OCI-LY7 (cell line): ENCODE measurements around the gene CLEC2L.

Experiments used
- EZH2phosphoT487 ChIP-seq: fragments of 200-600 bp; sonication (generic); IDR thresholded peaks from 2 replicates; pipeline ENCODE4 v1.6.1; 2018; ENCODE audit warnings: low read depth, borderline replicate concordance, mild to moderate bottlenecking, mixed run types, antibody characterized with exemption, low read length, moderate library complexity, mixed read lengths
- TF ChIP-seq, protein P1 (sequence below): fragments of 200-600 bp; sonication (generic); conservative IDR thresholded peaks from 2 replicates; pipeline ENCODE4 v1.5.1; 2014; ENCODE audit warnings: mild to moderate bottlenecking, antibody characterized with exemption, low read length, moderate library complexity, mixed read lengths

DNA sequence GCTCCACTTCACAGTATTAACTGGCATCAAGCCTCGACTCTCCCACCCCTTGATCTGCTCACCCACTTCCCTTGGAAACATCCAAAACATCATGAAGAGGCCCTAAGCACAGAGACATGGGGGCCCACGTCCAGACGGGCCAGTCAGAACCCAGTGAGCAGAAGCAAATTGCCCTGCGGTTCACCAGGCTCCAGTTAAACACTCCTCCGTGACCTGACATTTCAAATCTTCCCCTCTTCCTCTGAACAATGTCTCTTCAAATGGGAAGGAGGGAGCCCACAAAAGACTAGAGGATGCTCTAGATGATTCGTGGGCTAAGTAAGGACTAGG is 44.8 kb downstream of the CLEC2L start:
- TF ChIP-seq, protein P1, sequence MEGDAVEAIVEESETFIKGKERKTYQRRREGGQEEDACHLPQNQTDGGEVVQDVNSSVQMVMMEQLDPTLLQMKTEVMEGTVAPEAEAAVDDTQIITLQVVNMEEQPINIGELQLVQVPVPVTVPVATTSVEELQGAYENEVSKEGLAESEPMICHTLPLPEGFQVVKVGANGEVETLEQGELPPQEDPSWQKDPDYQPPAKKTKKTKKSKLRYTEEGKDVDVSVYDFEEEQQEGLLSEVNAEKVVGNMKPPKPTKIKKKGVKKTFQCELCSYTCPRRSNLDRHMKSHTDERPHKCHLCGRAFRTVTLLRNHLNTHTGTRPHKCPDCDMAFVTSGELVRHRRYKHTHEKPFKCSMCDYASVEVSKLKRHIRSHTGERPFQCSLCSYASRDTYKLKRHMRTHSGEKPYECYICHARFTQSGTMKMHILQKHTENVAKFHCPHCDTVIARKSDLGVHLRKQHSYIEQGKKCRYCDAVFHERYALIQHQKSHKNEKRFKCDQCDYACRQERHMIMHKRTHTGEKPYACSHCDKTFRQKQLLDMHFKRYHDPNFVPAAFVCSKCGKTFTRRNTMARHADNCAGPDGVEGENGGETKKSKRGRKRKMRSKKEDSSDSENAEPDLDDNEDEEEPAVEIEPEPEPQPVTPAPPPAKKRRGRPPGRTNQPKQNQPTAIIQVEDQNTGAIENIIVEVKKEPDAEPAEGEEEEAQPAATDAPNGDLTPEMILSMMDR: no peak
- TF ChIP-seq EZH2phosphoT487: no peak
